HepG2 (cell line): ENCODE results near the gene CHMP1A. TPM values are rescaled to one million over a fixed set of nuclear protein-coding genes. Genes with fewer than 3 reads are reported as not detected.

Source experiments
- ASH2L ChIP-seq: fragments of 300-600, 200-600 bp; sonication (generic); IDR thresholded peaks from 2 replicates; pipeline ENCODE4 v1.7.0; 2017; ENCODE audit warnings: low read depth, mild to moderate bottlenecking, moderate library complexity, mixed read lengths, low read length; ENCODE audit not compliant: insufficient read length
- HES4 ChIP-seq: sonication (generic); formaldehyde crosslinking; IDR thresholded peaks from 2 replicates; pipeline ENCODE4 v1.9.0; 2021; ENCODE audit warnings: mild to moderate bottlenecking, missing genetic modification reagents, borderline replicate concordance
- MATR3 ChIP-seq: sonication (generic); formaldehyde crosslinking; IDR thresholded peaks from 2 replicates; pipeline ENCODE4 v1.4.0; 2020; ENCODE audit warnings: missing genetic modification reagents
- POGZ ChIP-seq: sonication (generic); formaldehyde crosslinking; IDR thresholded peaks from 2 replicates; pipeline ENCODE4 v1.4.0; 2020; ENCODE audit warnings: mild to moderate bottlenecking, missing genetic modification reagents
- POLR2A ChIP-seq, 2 experiments: IDR thresholded peaks; 2 replicates each; pipeline ENCODE4 v1.6.1; 2011; ENCODE audit warnings: low read depth in 2 of 2, low read length in 2 of 2, mild to moderate bottlenecking in 1 of 2, moderate library complexity in 1 of 2; ENCODE audit not compliant: insufficient read depth in 1 of 2
- SNAPC2 ChIP-seq: sonication (generic); formaldehyde crosslinking; IDR thresholded peaks from 2 replicates; pipeline ENCODE4 v1.8.1; 2022; ENCODE audit warnings: mild to moderate bottlenecking, missing genetic modification reagents
- TAF15 ChIP-seq: fragments of 200-400 bp; formaldehyde crosslinking; IDR thresholded peaks from one replicate; pipeline ENCODE4 v1.6.1; 2018; ENCODE audit warnings: mild to moderate bottlenecking, low read depth, low read length; ENCODE audit not compliant: poor library complexity, severe bottlenecking
- ZC3H13 ChIP-seq: sonication (generic); formaldehyde crosslinking; IDR thresholded peaks from 2 replicates; pipeline ENCODE4 v1.8.1; 2023; ENCODE audit warnings: mild to moderate bottlenecking, missing genetic modification reagents, moderate library complexity
- ZNF12 ChIP-seq: sonication (generic); formaldehyde crosslinking; IDR thresholded peaks from 2 replicates; pipeline ENCODE4 v1.5.0; 2020; ENCODE audit warnings: missing genetic modification reagents
- ZNF570 ChIP-seq: sonication (generic); formaldehyde crosslinking; IDR thresholded peaks from 2 replicates; pipeline ENCODE4 v1.4.0; 2020; ENCODE audit warnings: mild to moderate bottlenecking, missing genetic modification reagents, borderline replicate concordance
- polyA plus RNA-seq, 8 experiments: library from polyadenylated mRNA; depleted of rRNA in 3 of 8; stranded (reverse) in 7 of 8; unstranded in 1 of 8; fragments of >200 nt; fragmentation: Illumina TruSeq in 4 of 8; extraction: Trizol in 4 of 8; gene quantifications; 2 replicates each; pipeline versions ENCODE4 v1.2.1 to v1.2.3, GENCODE V29; 2011 to 2016; ENCODE audit warnings: low read depth in 4 of 8, missing spikeins in 1 of 8, mixed read lengths in 1 of 8; ENCODE audit not compliant: insufficient read depth in 1 of 8
- total RNA-seq, 5 experiments: library from RNA; depleted of rRNA; stranded (reverse); fragments of >200 nt; fragmentation: Illumina TruSeq; extraction: Trizol; gene quantifications; 2 replicates each; pipeline ENCODE4 v1.2.3, GENCODE V29; 2016; ENCODE audit warnings: low read depth in 1 of 5
- TF ChIP-seq, protein P1 (sequence below): sonication (generic); formaldehyde crosslinking; IDR thresholded peaks from 2 replicates; pipeline ENCODE4 v1.4.0; 2020; ENCODE audit warnings: missing genetic modification reagents, borderline replicate concordance
- TF ChIP-seq, protein P2 (sequence below): sonication (generic); formaldehyde crosslinking; IDR thresholded peaks from 2 replicates; pipeline ENCODE4 v1.5.1; 2020; ENCODE audit warnings: missing genetic modification reagents, mild to moderate bottlenecking, borderline replicate concordance
- TF ChIP-seq, protein P3 (sequence below): IDR thresholded peaks from 2 replicates; pipeline ENCODE4 v1.6.1; 2016; ENCODE audit warnings: control low read depth
- TF ChIP-seq, protein P4 (sequence below): sonication (generic); formaldehyde crosslinking; IDR thresholded peaks from 2 replicates; pipeline ENCODE4 v1.8.0; 2022; ENCODE audit warnings: missing genetic modification reagents, low read depth, mild to moderate bottlenecking, borderline replicate concordance
- TF ChIP-seq, protein P5 (sequence below): sonication (generic); formaldehyde crosslinking; IDR thresholded peaks from 2 replicates; pipeline ENCODE4 v1.4.0; 2020; ENCODE audit warnings: missing genetic modification reagents, mild to moderate bottlenecking, borderline replicate concordance

The CHMP1A gene
- total and polyA plus RNA-seq, 2 of the 13 experiments (the other 11 are each of a cell fraction or from before 2014, with no cell fraction given) = 69.4 to 73.3 TPM

DNA sequence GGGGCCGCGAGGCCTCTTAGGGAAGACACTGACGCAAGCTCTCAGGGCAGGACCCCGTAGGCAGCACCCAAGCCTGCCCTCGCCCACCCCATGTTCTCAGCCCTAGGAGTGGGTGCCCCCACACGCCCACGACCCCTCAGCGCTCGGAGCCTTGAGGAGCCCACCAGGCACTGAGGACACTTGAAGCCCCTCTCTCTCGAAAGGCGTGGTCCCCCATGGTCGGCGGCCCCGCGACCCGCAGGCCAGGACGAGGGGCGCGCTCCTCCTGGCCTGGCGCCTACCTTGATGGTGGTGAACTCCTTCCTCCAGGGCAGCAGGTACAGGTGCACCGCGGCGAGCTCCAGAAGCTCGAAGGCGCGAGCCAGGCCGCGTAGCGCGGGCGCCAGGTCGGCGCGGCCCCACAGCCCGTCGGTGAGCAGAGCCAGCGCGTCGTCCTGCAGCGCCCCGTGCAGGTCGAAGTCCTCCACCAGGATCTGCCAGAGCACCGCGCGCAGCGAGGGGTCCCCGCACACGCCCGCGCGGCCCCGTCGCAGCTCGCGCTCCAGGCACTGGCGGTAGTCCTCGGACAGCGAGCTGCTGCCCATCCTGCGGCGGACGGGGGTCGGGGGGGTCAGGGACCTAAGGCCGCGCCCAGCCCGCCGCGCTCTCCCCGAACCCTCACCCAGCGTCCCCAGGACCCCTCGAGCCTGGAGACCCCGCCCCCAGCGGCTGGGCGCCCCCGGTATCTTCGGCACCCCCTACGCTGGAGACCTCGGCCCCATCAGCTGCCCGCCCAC lies 43.3 kb upstream of the CHMP1A start (continued):
- TF ChIP-seq, protein P1, sequence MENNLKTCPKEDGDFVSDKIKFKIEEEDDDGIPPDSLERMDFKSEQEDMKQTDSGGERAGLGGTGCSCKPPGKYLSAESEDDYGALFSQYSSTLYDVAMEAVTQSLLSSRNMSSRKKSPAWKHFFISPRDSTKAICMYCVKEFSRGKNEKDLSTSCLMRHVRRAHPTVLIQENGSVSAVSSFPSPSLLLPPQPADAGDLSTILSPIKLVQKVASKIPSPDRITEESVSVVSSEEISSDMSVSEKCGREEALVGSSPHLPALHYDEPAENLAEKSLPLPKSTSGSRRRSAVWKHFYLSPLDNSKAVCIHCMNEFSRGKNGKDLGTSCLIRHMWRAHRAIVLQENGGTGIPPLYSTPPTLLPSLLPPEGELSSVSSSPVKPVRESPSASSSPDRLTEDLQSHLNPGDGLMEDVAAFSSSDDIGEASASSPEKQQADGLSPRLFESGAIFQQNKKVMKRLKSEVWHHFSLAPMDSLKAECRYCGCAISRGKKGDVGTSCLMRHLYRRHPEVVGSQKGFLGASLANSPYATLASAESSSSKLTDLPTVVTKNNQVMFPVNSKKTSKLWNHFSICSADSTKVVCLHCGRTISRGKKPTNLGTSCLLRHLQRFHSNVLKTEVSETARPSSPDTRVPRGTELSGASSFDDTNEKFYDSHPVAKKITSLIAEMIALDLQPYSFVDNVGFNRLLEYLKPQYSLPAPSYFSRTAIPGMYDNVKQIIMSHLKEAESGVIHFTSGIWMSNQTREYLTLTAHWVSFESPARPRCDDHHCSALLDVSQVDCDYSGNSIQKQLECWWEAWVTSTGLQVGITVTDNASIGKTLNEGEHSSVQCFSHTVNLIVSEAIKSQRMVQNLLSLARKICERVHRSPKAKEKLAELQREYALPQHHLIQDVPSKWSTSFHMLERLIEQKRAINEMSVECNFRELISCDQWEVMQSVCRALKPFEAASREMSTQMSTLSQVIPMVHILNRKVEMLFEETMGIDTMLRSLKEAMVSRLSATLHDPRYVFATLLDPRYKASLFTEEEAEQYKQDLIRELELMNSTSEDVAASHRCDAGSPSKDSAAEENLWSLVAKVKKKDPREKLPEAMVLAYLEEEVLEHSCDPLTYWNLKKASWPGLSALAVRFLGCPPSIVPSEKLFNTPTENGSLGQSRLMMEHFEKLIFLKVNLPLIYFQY = no peak
- TF ChIP-seq SNAPC2 (CRISPR knock-in tag) = no peak
- no peak for TF ChIP-seq ZNF570 (CRISPR knock-in tag)
- TF ChIP-seq, protein P2, sequence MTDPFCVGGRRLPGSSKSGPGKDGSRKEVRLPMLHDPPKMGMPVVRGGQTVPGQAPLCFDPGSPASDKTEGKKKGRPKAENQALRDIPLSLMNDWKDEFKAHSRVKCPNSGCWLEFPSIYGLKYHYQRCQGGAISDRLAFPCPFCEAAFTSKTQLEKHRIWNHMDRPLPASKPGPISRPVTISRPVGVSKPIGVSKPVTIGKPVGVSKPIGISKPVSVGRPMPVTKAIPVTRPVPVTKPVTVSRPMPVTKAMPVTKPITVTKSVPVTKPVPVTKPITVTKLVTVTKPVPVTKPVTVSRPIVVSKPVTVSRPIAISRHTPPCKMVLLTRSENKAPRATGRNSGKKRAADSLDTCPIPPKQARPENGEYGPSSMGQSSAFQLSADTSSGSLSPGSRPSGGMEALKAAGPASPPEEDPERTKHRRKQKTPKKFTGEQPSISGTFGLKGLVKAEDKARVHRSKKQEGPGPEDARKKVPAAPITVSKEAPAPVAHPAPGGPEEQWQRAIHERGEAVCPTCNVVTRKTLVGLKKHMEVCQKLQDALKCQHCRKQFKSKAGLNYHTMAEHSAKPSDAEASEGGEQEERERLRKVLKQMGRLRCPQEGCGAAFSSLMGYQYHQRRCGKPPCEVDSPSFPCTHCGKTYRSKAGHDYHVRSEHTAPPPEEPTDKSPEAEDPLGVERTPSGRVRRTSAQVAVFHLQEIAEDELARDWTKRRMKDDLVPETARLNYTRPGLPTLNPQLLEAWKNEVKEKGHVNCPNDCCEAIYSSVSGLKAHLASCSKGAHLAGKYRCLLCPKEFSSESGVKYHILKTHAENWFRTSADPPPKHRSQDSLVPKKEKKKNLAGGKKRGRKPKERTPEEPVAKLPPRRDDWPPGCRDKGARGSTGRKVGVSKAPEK (CRISPR knock-in tag) = no peak
- peak; percentile 58 for TF ChIP-seq POGZ (CRISPR knock-in tag)
- no peak; the same call in 1 of the 2 replicates for TF ChIP-seq HES4 (CRISPR knock-in tag)
- TF ChIP-seq POLR2A (IDR thresholded peaks at IDR 0.05; ENCODE audit: insufficient read depth in 1 of 2, low read depth in 2 of 2, low read length in 2 of 2) = peak in 1 of 2 experiments; percentile 13; a peak in 2 of 4 replicates
- TF ChIP-seq ZC3H13 (CRISPR knock-in tag) = no peak
- TF ChIP-seq ASH2L = no peak
- no peak for TF ChIP-seq TAF15
- TF ChIP-seq, protein P3, sequence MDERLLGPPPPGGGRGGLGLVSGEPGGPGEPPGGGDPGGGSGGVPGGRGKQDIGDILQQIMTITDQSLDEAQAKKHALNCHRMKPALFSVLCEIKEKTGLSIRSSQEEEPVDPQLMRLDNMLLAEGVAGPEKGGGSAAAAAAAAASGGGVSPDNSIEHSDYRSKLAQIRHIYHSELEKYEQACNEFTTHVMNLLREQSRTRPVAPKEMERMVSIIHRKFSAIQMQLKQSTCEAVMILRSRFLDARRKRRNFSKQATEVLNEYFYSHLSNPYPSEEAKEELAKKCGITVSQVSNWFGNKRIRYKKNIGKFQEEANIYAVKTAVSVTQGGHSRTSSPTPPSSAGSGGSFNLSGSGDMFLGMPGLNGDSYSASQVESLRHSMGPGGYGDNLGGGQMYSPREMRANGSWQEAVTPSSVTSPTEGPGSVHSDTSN (CRISPR knock-in tag) = no peak
- TF ChIP-seq, protein P4, sequence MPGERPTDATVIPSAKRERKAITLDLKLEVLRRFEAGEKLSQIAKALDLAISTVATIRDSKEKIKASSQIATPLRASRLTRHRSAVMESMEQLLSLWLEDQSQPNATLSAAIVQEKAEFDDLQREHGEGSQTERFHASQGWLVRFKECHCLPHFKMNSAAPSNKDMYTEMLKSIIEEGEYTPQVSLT = no peak; the same call in 1 of the 2 replicates
- TF ChIP-seq ZNF12 = no peak
- TF ChIP-seq, protein P5, sequence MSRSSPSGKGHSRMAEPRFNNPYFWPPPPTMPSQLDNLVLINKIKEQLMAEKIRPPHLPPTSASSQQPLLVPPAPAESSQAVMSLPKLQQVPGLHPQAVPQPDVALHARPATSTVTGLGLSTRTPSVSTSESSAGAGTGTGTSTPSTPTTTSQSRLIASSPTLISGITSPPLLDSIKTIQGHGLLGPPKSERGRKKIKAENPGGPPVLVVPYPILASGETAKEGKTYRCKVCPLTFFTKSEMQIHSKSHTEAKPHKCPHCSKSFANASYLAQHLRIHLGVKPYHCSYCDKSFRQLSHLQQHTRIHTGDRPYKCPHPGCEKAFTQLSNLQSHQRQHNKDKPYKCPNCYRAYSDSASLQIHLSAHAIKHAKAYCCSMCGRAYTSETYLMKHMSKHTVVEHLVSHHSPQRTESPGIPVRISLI (CRISPR knock-in tag) = no peak
- TF ChIP-seq MATR3 (CRISPR knock-in tag) = no peak
